GM19468 (cell line): ENCODE measurements around the gene RALGPS1.

Experiments used
- ATAC-seq: cut with Tn5 transposase; IDR thresholded peaks from one replicate; pipeline ENCODE4 v1.9.1; 2021; ENCODE audit warnings: mild to moderate bottlenecking, moderate library complexity, moderate number of reproducible peaks; ENCODE audit not compliant: unreplicated experiment; ENCODE audit errors: extremely low read depth

The RALGPS1 gene

GRCh38 chr9:127255692-127256091 lies 341.1 kb downstream of the RALGPS1 start:
- ATAC-seq, result no peak

- ATAC-seq, result no peak
Observed at GRCh38 chr9:127256324-127256723, 341.7 kb downstream of the RALGPS1 start.

GRCh38 chr9:127258606-127259471 lies 344.3 kb downstream of the RALGPS1 start:
- ATAC-seq, result no peak

- ATAC-seq, result no peak
Observed at GRCh38 chr9:127262602-127263001, 348.0 kb downstream of the RALGPS1 start.

GRCh38 chr9:127263237-127263636 lies 348.7 kb downstream of the RALGPS1 start:
- ATAC-seq, result no peak

GRCh38 chr9:127263664-127264063 lies 349.1 kb downstream of the RALGPS1 start:
- no peak for ATAC-seq

GRCh38 chr9:127264462-127265219 lies 350.1 kb downstream of the RALGPS1 start, which contains the start of gene GARNL3:
GARNL3 (plus strand) TSS chr9:127264774; CDS start chr9:127264878, 104 bp downstream.
- no peak for ATAC-seq

- no peak for ATAC-seq
Observed at GRCh38 chr9:127267793-127268525, 353.4 kb downstream of the RALGPS1 start.

GRCh38 chr9:127269449-127269848 lies 354.9 kb downstream of the RALGPS1 start:
- no peak for ATAC-seq
